ENCODE results near the gene SNX27.

- TF ChIP-seq CTCF (IDR thresholded peaks at IDR 0.05) (no peak), POLR2A (IDR thresholded peaks at IDR 0.05) (no peak)
Observed at GRCh38 chr1:151741516-151741915, 129.7 kb downstream of the SNX27 start.
